DMS79 treated with DMSO at 0.1 percent for 48 hours (cell line): ENCODE data around the gene RABEP2.
"Not testable (repeated sequence)": the region's sequence is repeated elsewhere in the genome, so short reads cannot be mapped to it uniquely, and the experiment has no call there.

Source experiments
- DNase-seq: peaks from one replicate; lab custom pipeline; 2025; lab: John Stamatoyannopoulos, UW

The RABEP2 gene, protein sequence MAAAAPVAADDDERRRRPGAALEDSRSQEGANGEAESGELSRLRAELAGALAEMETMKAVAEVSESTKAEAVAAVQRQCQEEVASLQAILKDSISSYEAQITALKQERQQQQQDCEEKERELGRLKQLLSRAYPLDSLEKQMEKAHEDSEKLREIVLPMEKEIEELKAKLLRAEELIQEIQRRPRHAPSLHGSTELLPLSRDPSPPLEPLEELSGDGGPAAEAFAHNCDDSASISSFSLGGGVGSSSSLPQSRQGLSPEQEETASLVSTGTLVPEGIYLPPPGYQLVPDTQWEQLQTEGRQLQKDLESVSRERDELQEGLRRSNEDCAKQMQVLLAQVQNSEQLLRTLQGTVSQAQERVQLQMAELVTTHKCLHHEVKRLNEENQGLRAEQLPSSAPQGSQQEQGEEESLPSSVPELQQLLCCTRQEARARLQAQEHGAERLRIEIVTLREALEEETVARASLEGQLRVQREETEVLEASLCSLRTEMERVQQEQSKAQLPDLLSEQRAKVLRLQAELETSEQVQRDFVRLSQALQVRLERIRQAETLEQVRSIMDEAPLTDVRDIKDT

GRCh38 chr16:28924762-28925385 is at the start of gene RABEP2:
RABEP2 (minus strand) TSS chr16:28925238; CDS start chr16:28925163, 75 bp downstream.
- peak; percentile 96 for DNase-seq

DNA sequence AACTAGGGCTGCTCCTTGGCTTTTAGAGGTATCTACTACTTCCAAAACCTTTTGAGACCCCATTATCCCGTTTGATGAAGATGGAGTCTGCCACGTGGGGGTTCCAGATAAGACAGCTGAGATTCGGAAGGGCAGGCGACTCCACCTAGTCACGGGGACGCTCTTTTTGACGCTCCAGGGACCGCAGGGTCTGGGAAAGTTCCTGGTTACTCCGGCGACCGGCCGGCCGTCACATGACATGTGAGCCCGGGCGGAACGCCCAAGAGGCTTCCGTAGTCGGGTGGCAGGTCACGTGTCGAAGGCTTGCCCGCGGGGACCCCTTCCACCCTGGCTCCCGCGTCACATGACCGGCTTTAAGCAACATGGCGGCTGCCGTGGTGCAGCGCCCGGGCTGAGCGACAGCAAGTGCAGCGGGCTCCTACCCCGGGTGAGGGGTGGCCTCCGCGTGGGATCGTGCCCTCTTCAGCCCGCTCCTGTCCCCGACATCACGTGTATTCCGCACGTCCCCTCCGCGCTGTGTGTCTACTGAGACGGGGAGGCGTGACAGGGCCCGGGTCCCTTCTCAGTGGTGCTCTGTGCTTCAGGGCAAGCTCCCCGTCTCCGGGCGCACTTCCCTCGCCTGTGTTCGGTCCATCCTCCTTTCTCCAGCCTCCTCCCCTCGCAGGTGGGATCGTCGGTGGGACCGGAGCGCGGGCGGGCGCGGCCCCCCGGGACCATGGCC is 49.6 kb upstream of the RABEP2 start, which contains the start of gene SPNS1:
SPNS1 (plus strand) TSS at position 342 of the 721 bp plus-strand sequence; CDS start at position 716, 374 bp downstream.
- peak; percentile 92 for DNase-seq

- DNase-seq: peak; percentile 64
These were observed 49.0 kb upstream of the RABEP2 start for GRCh38 chr16:28974007-28974436.

DNA sequence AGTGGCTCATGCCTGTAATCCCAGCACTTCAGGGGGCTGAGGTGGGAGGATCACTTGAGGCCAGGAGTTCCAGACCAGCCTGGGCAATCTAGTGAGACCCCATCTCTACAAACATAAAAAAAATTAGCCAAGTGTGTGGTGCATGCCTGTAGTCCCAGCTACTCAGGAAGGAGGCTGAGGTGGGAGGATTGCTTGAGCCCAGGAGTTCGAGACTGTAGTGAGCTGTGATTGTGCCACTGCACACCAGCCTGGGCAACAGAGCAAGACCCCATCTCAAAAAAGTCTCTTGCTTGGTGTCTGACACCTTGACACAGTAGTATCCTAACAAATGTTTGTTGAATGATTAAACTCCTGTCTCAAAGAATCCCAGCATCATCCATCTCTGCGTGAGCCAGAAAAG is 44.7 kb upstream of the RABEP2 start:
- not testable (repeated sequence) for DNase-seq

DNA sequence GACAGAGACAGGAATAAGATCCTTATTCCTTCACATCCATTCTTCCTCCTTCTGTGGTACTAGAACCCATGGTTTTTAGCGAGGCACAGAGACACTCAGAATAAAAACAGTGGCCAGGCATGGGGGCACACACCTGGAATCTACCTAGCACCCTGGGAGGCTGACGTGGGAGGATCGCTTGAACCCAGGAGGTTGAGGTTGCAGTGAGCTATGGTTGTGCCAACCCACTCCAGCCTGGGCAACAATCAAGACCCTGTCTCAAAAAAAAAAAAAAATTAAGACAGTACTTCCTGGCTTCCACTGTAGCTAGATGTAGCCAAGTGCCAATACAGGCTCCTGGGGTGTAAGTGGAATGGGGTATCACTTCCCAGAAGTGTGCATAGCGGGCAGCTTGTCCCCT is 42.1 kb upstream of the RABEP2 start:
- no peak for DNase-seq

DNA sequence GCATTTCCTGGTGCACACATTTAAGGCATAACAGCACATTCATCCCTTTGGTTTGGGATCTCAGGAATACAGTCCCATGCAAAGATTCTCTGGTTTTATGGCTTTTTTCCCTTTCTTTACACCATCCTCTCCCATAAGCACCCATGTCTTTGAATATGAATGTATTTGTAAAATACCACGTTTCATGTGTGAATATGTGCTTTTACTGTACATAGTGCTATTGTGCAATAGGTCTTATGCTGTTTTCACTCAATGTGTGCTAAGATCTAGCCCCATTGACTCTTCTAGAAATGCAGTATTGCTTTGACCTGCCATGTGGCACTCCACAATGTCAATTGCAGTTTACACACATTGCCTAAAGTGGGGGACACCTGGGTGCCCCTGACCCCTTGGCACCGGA is 39.5 kb upstream of the RABEP2 start:
- no peak for DNase-seq

DNA sequence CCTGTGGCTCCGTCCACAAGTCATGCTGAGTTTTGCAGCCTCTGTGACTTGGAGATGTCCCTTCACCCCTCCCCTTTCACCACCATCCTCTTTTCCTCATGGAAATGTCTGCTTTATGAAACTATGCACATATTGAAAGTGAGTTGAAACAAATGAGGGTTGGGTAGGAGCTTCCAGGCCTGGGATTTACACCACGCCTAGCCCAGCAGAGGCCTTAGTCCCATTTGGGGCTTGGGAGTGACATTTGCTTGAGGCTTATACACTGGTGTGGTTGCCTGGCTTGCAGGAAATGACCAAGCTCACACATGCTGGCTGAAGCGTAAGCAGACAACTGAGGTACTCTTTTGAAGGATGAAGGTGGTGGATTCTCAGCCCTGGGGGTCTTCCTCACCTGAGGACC is 39.0 kb upstream of the RABEP2 start:
- no peak for DNase-seq

GRCh38 chr16:28958836-28959235 is 33.8 kb upstream of the RABEP2 start:
- DNase-seq: no peak

DNA sequence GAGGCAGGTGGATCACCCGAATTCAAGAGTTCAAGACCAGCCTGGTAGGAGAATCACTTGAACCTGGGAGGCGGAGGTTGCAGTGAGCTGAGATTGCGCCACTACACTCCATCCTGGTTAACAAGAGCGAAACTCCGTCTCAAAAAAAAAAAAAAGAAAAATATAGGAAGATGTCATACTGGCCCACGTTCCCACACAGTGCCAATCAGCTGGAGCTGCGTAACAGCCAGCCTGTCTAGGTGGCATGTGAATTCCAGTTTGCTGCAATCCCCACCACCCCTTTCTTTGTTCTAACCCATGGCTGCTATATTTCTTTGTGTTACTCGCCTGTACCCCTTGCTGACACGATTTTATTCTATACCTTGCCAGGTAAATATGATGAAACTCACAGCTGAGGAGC is 33.2 kb upstream of the RABEP2 start:
- DNase-seq: no peak

DNA sequence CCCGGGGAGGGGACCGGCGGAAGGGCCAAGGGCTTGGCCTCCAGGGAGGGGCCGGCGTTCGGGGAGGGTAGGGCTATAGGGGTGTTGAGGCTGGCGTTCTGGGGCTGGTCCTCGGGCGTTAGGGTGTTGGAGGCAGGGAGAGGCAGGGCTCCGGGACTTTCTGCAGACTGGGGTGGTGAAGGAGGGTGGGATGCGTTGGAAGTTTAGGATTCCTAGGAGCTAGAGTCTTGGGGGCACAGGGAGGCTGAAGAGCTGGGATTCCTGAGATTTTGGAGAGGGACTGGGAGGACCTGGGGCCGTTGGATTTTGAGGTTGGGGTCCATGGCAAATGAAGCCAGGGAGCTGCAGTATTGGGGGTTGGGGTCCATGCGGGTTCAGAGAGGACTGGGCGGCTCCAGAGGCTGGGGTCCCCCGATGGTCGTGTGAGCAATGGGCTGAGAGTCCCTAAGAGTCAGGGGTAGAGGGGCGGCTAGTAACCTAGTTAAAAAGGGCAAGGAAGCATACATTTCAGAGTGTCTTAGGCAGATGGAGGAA is 26.4 kb upstream of the RABEP2 start:
- DNase-seq: no peak

GRCh38 chr16:28950648-28951409 is 25.8 kb upstream of the RABEP2 start, which contains the start of gene NFATC2IP:
NFATC2IP (plus strand) TSS chr16:28950937; CDS start chr16:28951012, 75 bp downstream.
- peak; percentile 99 for DNase-seq

- no peak for DNase-seq
These were observed 21.6 kb upstream of the RABEP2 start for GRCh38 chr16:28946681-28947080.

DNA sequence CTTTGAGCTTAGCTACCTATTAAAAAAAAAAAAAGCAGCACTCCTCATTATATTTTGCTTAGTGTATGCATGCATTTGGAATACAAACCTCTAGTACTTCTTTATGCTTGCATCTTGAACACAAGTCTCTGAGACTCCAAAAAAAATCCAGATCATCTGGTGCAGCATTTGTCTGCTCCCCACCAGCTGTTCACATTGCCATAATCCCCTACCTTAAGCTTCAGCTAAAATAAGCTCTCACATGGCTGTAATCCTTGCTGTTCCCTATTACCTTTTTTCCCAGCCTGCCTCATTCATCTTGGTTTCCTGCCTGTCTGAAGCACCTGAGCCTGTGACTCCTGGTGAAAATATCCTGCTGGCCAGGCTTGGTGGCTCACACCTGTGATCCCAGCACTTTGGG is 18.2 kb upstream of the RABEP2 start:
- DNase-seq: no peak

GRCh38 chr16:28939825-28940224 is 14.8 kb upstream of the RABEP2 start:
- not testable (repeated sequence) for DNase-seq

DNA sequence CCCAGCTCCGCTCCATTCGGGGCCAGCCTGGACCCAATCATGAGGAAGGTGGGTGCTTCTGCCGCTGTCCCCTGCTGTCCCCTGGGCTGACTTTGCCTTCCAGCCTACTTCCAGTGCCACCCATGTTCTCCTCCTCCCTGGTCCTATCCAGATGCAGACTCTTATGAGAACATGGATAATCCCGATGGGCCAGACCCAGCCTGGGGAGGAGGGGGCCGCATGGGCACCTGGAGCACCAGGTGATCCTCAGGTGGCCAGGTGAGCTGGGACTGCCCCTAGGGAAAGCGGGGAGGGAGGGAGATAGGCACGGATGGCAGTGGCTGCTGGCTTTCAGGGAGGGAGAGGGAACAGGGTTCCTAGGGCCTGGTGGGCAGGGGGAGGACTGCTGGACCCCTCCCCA is 13.7 kb upstream of the RABEP2 start:
- no peak for DNase-seq

DNA sequence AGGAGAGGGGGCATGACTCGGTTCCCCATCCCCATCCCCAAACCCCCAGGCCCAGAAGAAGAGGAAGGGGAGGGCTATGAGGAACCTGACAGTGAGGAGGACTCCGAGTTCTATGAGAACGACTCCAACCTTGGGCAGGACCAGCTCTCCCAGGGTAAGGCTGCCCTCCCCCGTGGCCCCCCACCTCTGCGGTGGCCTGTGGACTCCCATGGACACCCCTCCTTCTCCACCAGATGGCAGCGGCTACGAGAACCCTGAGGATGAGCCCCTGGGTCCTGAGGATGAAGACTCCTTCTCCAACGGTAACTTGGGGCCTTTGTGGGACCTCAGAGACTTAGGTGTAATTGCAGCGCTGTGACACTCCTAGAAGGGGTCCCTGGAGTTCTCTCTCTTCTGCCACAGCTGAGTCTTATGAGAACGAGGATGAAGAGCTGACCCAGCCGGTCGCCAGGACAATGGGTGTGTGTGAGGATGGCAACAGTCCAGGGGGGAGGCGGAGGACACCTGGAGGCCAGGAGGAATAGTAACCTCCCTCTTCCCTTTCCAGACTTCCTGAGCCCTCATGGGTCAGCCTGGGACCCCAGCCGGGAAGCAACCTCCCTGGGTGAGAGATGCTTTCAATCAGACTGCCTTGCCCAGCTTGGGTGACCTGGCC is 12.3 kb upstream of the RABEP2 start:
- no peak for DNase-seq

GRCh38 chr16:28936784-28937155 is 11.7 kb upstream of the RABEP2 start:
- DNase-seq: no peak

- no peak for DNase-seq
These were observed 11.1 kb upstream of the RABEP2 start for GRCh38 chr16:28935924-28936783.

DNA sequence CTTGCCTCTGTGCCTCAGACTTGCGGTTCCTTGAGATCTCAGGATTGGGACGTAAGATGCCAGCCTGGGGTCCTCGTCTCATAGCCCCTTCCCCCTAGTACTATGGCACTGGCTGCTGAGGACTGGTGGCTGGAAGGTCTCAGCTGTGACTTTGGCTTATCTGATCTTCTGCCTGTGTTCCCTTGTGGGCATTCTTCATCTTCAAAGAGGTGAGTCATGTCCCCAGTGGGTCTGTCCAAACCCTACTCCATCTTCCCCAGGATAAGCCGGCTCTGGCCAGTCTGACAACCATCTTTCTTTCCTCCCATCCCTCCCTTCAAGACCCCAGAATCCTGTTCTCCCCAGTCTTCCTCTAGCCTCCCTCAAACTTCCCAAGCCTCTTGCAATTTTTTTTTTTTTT is 10.3 kb upstream of the RABEP2 start:
- DNase-seq: no peak

- no peak for DNase-seq
These were observed 8.1 kb upstream of the RABEP2 start for GRCh38 chr16:28933171-28933570.
